Measurements from ENCODE around the gene HADH.
A peak's percentile ranks its signal among the peaks of the same experiment; 100 is the strongest.

The HADH gene

DNA sequence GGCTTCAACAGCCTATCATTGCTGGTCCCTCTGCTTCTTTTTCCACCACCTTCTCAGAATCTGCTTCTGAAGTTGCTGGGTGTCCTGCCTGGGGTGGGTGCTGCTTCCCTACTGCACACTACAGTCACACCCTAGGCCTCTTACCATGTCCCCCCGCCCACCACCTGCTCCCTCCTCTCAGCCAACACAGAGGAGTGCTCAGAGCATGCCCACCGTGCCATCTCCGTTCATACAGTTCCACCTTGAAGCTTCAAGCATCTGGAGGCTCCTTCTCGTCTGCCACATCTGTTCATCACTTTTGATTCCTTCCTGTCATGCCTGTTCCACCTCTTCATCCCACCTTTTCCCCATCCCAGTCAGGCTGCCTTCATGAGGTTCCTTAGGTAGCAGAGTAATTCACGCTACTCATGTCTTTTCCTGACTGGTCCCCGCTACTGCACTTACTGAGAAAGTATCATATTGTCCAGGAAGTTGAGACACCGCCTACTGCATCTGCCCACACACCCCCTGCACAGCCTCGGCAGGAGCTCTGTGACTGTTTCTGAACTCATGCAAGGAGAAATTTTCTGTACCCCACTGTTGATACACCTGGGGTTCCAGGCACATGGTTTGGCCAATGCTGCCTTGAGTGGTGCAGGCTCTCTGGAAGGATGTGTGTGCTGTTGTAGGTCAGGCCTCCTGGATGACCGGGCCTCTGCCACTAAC lies 39.5 kb downstream of the HADH start:
- Histone ChIP-seq H3K9me3 (ENCODE audit: control insufficient read depth, insufficient read depth, low read depth, low read length) (no peaks in the 10 kb centered on the region), H3K36me3 (ENCODE audit: control insufficient read depth in 2 of 2, insufficient read depth in 1 of 2, low read length in 2 of 2) (peaks cover 8 to 85% of the 10 kb centered on the region in 2 experiments), H3K4me3 (ENCODE audit: low read depth, low read length) (no peak overlapping the region), H3K27ac (ENCODE audit: extremely low read depth, low read depth, low read length) (no peak overlapping the region), H3K4me1 (ENCODE audit: control insufficient read depth, insufficient read depth, low read length) (no peaks in the 10 kb centered on the region)
- POLR2A ChIA-PET: no interaction called here
- TF ChIP-seq ZBTB48 (tag by site-specific recombination; IDR thresholded peaks at IDR 0.05) (no peak), EGR2 (tag by site-specific recombination; IDR thresholded peaks at IDR 0.05; ENCODE audit: low read depth) (peak; percentile 42; the same call in 1 of the 2 replicates), ZNF585B (tag by site-specific recombination; IDR thresholded peaks at IDR 0.05) (no peak)
- CTCF ChIA-PET: interaction anchor here (2.9 kb wide), 1 partner anchor 464 kb away, joined by 12 read pairs; no protein-coding TSS in a partner anchor

DNA sequence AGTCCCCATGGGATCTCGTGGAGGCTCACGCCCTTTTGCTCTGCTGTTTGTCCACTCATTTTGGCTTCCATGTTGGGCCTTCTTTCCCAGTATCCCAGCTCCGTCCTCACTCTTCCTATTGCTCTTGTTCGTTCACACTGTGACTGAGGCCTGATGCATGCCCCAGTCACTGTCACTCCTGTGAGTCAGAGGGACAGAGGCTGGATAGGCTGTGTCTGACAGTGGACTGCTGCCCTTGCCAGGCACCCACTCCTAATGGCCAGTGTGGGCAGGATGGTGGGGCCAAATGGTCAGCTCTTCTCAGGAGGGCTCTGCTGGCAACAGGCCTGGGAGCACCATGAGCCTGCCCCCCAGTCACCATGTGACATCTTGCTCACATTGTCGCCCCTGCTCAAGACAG lies 40.0 kb downstream of the HADH start:
- Histone ChIP-seq H3K36me3 (ENCODE audit: control insufficient read depth in 2 of 2, insufficient read depth in 1 of 2, low read length in 2 of 2) (peaks cover 8 to 85% of the 10 kb centered on the region in 2 experiments), H3K4me1 (ENCODE audit: control insufficient read depth, insufficient read depth, low read length) (no peaks in the 10 kb centered on the region), H3K4me3 (ENCODE audit: low read depth, low read length) (no peak overlapping the region), H3K27ac (ENCODE audit: extremely low read depth, low read depth, low read length) (no peak overlapping the region), H3K9me3 (ENCODE audit: control insufficient read depth, insufficient read depth, low read depth, low read length) (no peaks in the 10 kb centered on the region)
- ChIA-PET POLR2A (no interaction called here), CTCF (interaction anchor here (0.5 to 2.9 kb wide), 6 partner anchors 10 to 668 kb away, joined by 3 to 12 read pairs (median 3); no protein-coding TSS in a partner anchor)
- TF ChIP-seq ZNF132 (tag by site-specific recombination; IDR thresholded peaks at IDR 0.05; ENCODE audit: borderline replicate concordance) (no peak), ZNF558 (tag by site-specific recombination; IDR thresholded peaks at IDR 0.05) (no peak), ZNF292 (tag by site-specific recombination; IDR thresholded peaks at IDR 0.05; ENCODE audit: borderline replicate concordance, low read depth) (no peak), ZNF157 (tag by site-specific recombination; IDR thresholded peaks at IDR 0.05) (peak; percentile 61), ZNF549 (tag by site-specific recombination; IDR thresholded peaks at IDR 0.05) (no peak)
- TF ChIP-seq, protein P1, sequence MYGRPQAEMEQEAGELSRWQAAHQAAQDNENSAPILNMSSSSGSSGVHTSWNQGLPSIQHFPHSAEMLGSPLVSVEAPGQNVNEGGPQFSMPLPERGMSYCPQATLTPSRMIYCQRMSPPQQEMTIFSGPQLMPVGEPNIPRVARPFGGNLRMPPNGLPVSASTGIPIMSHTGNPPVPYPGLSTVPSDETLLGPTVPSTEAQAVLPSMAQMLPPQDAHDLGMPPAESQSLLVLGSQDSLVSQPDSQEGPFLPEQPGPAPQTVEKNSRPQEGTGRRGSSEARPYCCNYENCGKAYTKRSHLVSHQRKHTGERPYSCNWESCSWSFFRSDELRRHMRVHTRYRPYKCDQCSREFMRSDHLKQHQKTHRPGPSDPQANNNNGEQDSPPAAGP (tag by site-specific recombination; IDR thresholded peaks at IDR 0.05): no peak

DNA sequence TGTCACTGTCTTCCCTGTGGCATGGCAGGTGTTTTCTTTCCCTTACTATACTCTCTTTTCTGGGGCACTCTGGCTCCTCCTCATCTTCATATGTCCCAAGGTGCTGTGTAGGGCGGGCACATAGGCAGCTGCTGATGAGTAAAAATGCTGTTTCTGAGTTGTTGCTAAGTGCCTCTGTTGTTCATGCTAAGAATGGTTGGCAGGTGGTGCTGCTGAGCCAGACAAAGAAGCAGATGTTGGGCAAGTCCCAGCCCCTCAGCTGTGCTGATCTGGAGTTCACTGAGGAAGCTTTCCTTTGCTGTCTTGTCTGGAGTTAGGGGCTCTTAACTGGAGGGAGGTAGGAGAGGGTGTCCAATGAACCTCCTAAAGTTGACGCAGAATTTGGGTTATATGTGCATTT lies 40.6 kb downstream of the HADH start:
- TF ChIP-seq MEIS1 (CRISPR knock-in tag; IDR thresholded peaks at IDR 0.05; ENCODE audit: borderline replicate concordance): no peak
- peak; percentile 26 for TF ChIP-seq ZNF654 (tag by site-specific recombination; IDR thresholded peaks at IDR 0.05; ENCODE audit: low read depth)
- peaks cover 8 to 83% of the 10 kb centered on the region in 2 experiments for H3K36me3 ChIP-seq (ENCODE audit: control insufficient read depth in 2 of 2, insufficient read depth in 1 of 2, low read length in 2 of 2)
- POLR2A ChIA-PET: no interaction called here
- no peak overlapping the region for H3K27ac ChIP-seq (ENCODE audit: extremely low read depth, low read depth, low read length)
- CTCF ChIA-PET: interaction anchor here (0.5 to 2.9 kb wide), 8 partner anchors 11 to 667 kb away, joined by 3 to 12 read pairs (median 4); no protein-coding TSS in a partner anchor
- H3K9me3 ChIP-seq (ENCODE audit: control insufficient read depth, insufficient read depth, low read depth, low read length): no peaks in the 10 kb centered on the region
- H3K4me1 ChIP-seq (ENCODE audit: control insufficient read depth, insufficient read depth, low read length): no peaks in the 10 kb centered on the region
- no peak overlapping the region for H3K4me3 ChIP-seq (ENCODE audit: low read depth, low read length)

DNA sequence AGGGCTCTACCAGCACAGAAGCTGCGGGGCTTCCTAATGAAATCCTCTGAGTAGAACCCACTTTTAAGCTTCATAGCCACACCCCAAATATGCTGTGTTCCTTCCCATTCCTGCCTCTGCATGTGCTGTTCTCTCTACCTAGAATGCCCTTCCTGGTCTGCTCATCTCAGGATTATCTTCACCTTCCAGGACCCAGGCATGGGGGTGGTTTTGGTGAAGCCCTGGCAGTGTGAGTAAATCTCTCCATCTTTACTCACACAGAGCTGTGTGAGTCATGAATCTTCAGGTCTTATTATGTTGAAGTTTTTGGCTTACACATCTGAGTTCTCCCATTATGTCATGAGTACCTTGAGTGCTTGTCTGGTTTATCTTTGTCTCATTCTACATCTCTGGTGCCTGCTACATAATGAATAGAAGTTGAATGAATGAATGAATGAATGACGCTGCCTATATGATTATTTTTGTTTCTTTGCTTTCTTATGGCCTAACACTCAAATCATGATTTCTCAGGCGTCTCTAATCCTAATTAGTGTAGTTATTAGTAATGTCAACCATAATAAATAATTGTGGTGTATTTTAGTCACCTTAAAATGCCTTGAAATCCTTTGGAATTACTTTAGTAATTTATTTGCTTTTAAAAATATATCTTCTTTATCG lies 41.9 kb downstream of the HADH start:
- ChIA-PET POLR2A (no interaction called here), CTCF (interaction anchor here (0.6 to 2.9 kb wide), 3 partner anchors 451 to 479 kb away, joined by 3 to 12 read pairs (median 4); no protein-coding TSS in a partner anchor)
- TF ChIP-seq, protein P2, sequence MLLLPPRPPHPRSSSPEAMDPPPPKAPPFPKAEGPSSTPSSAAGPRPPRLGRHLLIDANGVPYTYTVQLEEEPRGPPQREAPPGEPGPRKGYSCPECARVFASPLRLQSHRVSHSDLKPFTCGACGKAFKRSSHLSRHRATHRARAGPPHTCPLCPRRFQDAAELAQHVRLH (tag by site-specific recombination; IDR thresholded peaks at IDR 0.05): no peak
- no peak for TF ChIP-seq ZNF521 (tag by site-specific recombination; IDR thresholded peaks at IDR 0.05)
- TF ChIP-seq FEZF1 (tag by site-specific recombination; IDR thresholded peaks at IDR 0.05): no peak
- TF ChIP-seq SCRT1 (tag by site-specific recombination; IDR thresholded peaks at IDR 0.05; ENCODE audit: borderline replicate concordance): no peak
- no peak for TF ChIP-seq PRDM1 (tag by site-specific recombination; IDR thresholded peaks at IDR 0.05)
- no peak for TF ChIP-seq ZNF169 (tag by site-specific recombination; IDR thresholded peaks at IDR 0.05)
- TF ChIP-seq ZNF561 (tag by site-specific recombination; IDR thresholded peaks at IDR 0.05; ENCODE audit: borderline replicate concordance): no peak
- TF ChIP-seq ZFP37 (tag by site-specific recombination; IDR thresholded peaks at IDR 0.05): no peak
- TF ChIP-seq ZNF341 (tag by site-specific recombination; IDR thresholded peaks at IDR 0.05; ENCODE audit: low read depth): no peak
- TF ChIP-seq ZNF239 (tag by site-specific recombination; IDR thresholded peaks at IDR 0.05): no peak
- TF ChIP-seq ZNF654 (tag by site-specific recombination; IDR thresholded peaks at IDR 0.05; ENCODE audit: low read depth): no peak
- TF ChIP-seq ZNF266 (tag by site-specific recombination; IDR thresholded peaks at IDR 0.05; ENCODE audit: low read depth): no peak
- TF ChIP-seq ZBTB1 (tag by site-specific recombination; IDR thresholded peaks at IDR 0.05): no peak
- no peaks in the 10 kb centered on the region for H3K9me3 ChIP-seq (ENCODE audit: control insufficient read depth, insufficient read depth, low read depth, low read length)
- H3K4me3 ChIP-seq (ENCODE audit: low read depth, low read length): no peak overlapping the region
- H3K36me3 ChIP-seq (ENCODE audit: control insufficient read depth in 2 of 2, insufficient read depth in 1 of 2, low read length in 2 of 2): peaks cover 8 to 88% of the 10 kb centered on the region in 2 experiments
- no peak overlapping the region for H3K27ac ChIP-seq (ENCODE audit: extremely low read depth, low read depth, low read length)
- no peaks in the 10 kb centered on the region for H3K4me1 ChIP-seq (ENCODE audit: control insufficient read depth, insufficient read depth, low read length)
